Hepatocyte (in vitro differentiated cells): Measurements from ENCODE around the gene PLEKHA7. TPM values are rescaled to one million over a fixed set of nuclear protein-coding genes. Genes with fewer than 3 reads are reported as not detected.

Experiments
- DNase-seq: peaks from one replicate; pipeline ENCODE4 v3.0.0-alpha.2; 2016; ENCODE audit warnings: low spot score
- H2AFZ ChIP-seq: fragments of 200-600 bp; sonication (generic); 2 replicates; pipeline ENCODE4 v1.6.0; 2016; ENCODE audit warnings: antibody characterized with exemption, mild to moderate bottlenecking
- H3K27ac ChIP-seq: fragments of 200-600 bp; sonication (generic); 2 replicates; pipeline ENCODE4 v1.5.1; 2016; ENCODE audit warnings: mild to moderate bottlenecking
- H3K27me3 ChIP-seq: fragments of 200-600 bp; sonication (generic); 2 replicates; pipeline ENCODE4 v1.6.1; 2016
- H3K36me3 ChIP-seq: fragments of 200-600 bp; sonication (generic); replicated peaks from 2 replicates; pipeline ENCODE4 v1.5.1; 2016; ENCODE audit warnings: low read depth; ENCODE audit not compliant: insufficient read depth
- H3K4me1 ChIP-seq: fragments of 200-600 bp; sonication (generic); 2 replicates; pipeline ENCODE4 v1.5.1; 2016; ENCODE audit warnings: mild to moderate bottlenecking, moderate library complexity; ENCODE audit not compliant: insufficient read depth
- H3K4me2 ChIP-seq: fragments of 200-600 bp; sonication (generic); 2 replicates; pipeline ENCODE4 v1.6.0; 2016
- H3K4me3 ChIP-seq: fragments of 200-600 bp; sonication (generic); 2 replicates; pipeline ENCODE4 v1.5.1; 2016; ENCODE audit warnings: mild to moderate bottlenecking
- H3K79me2 ChIP-seq: fragments of 200-600 bp; sonication (generic); 2 replicates; pipeline ENCODE4 v1.6.0; 2017; ENCODE audit warnings: mild to moderate bottlenecking
- H3K9me2 ChIP-seq: fragments of 200-600 bp; sonication (generic); replicated peaks from 2 replicates; pipeline ENCODE4 v1.6.0; 2017; ENCODE audit warnings: mild to moderate bottlenecking; ENCODE audit not compliant: insufficient read depth
- H3K9me3 ChIP-seq: fragments of 200-600 bp; sonication (generic); 2 replicates; pipeline ENCODE4 v1.5.1; 2016; ENCODE audit warnings: low read depth, mild to moderate bottlenecking
- H4K20me1 ChIP-seq: fragments of 200-600 bp; sonication (generic); 2 replicates; pipeline ENCODE4 v1.6.0; 2016; ENCODE audit warnings: mild to moderate bottlenecking; ENCODE audit not compliant: insufficient read depth, poor library complexity, severe bottlenecking
- CTCF ChIP-seq: fragments of 200-600 bp; sonication (generic); IDR thresholded peaks from 2 replicates; pipeline ENCODE4 v1.5.1; 2016; ENCODE audit warnings: antibody characterized with exemption, mild to moderate bottlenecking; ENCODE audit not compliant: poor library complexity
- EZH2 ChIP-seq: fragments of 200-600 bp; sonication (generic); IDR thresholded peaks from 2 replicates; pipeline ENCODE4 v1.6.1; 2016; ENCODE audit warnings: antibody characterized with exemption, mild to moderate bottlenecking, borderline replicate concordance
- EZH2phosphoT487 ChIP-seq: fragments of 200-600 bp; sonication (generic); IDR thresholded peaks from one replicate; pipeline ENCODE4 v1.6.1; 2018; ENCODE audit warnings: antibody characterized with exemption, mild to moderate bottlenecking, low read depth, moderate library complexity; ENCODE audit not compliant: unreplicated experiment, severe bottlenecking
- WGBS: methylation state at CpG from one replicate; pipeline ENCODE4 v1.1.6; 2016; ENCODE audit warnings: low lambda C conversion rate; ENCODE audit errors: missing lambda C conversion rate; 5-methylcytosine and 5-hydroxymethylcytosine counted together
- polyA plus RNA-seq: library from polyadenylated mRNA; unstranded; fragments of >200 nt; fragmentation: Nextera tagmentation; extraction: Ambion mirVana; gene quantifications from 2 replicates; pipeline ENCODE4 v1.2.1, GENCODE V29; 2016
- total RNA-seq: library from RNA; depleted of rRNA; stranded (reverse); fragments of >200 nt; gene quantifications from 2 replicates; pipeline ENCODE4 v1.2.3, GENCODE V29; 2014

The PLEKHA7 gene
- total and polyA plus RNA-seq, 2 experiments from 2014 or later: 16.7 to 35.6 TPM

DNA sequence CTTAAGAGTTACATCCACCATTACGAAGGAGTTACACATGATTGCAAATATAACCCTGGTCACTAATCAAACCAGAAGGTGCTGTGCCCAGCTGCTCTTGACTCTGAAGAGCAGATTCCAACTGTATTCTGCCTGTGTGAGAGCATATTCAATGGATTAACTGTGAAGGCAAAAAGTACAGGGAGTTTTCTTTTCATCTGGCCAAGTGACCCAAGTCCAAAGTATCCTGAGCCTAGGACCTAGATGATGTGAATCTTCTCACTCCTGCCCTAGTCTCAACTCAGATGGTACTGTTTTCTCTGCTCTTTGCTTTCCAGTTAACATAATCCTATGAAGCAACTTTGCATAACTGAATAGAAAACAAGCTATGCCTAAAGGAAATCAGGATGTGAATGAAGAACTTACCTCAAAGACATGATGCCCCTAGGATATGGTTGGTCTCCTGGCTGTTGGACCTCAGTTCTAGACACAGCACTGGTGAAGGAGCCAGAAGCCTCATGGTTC, 169.9 kb downstream of the PLEKHA7 start:
- no peaks in the 10 kb centered on the region for H3K9me3 ChIP-seq
- DNase-seq: no peak
- TF ChIP-seq CTCF (no peak), EZH2 (no peak), EZH2phosphoT487 (no peak)
- H3K4me2 ChIP-seq: no peak overlapping the region
- no peaks in the 10 kb centered on the region for H3K27me3 ChIP-seq
- WGBS: 100% methylated on average over 1 of the region's 1 CpG
- no peaks in the 10 kb centered on the region for H4K20me1 ChIP-seq
- H3K27ac ChIP-seq: no peak overlapping the region
- H3K9me2 ChIP-seq: no peaks in the 10 kb centered on the region
- H3K4me3 ChIP-seq: no peak overlapping the region
- no peaks in the 10 kb centered on the region for H3K79me2 ChIP-seq
- no peaks in the 10 kb centered on the region for H3K36me3 ChIP-seq
- no peaks in the 10 kb centered on the region for H3K4me1 ChIP-seq
- H2AFZ ChIP-seq: no peak overlapping the region

DNA sequence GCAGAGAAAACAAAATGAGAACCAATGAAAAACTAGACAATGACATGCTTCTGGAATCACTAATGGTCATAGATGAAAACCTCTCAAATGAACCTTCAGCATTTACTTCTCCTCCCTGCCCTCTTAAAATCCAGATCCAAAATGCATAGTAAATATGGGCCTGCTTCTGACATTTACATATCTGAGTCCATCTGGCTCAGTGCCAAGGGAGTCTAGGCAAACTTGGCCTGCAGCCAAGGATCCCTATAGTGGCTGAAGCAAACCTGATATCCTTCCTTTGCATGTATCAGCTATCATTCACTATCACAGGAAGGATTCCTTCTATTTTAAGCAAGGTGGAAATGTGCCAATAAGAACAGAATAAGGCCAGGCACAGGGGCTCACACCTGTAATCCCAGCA, 170.9 kb downstream of the PLEKHA7 start:
- Histone ChIP-seq H3K4me2 (no peak overlapping the region), H4K20me1 (no peaks in the 10 kb centered on the region), H3K4me1 (no peaks in the 10 kb centered on the region), H3K36me3 (no peaks in the 10 kb centered on the region), H3K27ac (no peak overlapping the region), H2AFZ (no peak overlapping the region), H3K9me3 (no peaks in the 10 kb centered on the region), H3K9me2 (no peaks in the 10 kb centered on the region), H3K4me3 (no peak overlapping the region), H3K27me3 (no peaks in the 10 kb centered on the region), H3K79me2 (no peaks in the 10 kb centered on the region)
- DNase-seq: peak; percentile 54
- TF ChIP-seq EZH2 (no peak), CTCF (no peak), EZH2phosphoT487 (no peak)

DNA sequence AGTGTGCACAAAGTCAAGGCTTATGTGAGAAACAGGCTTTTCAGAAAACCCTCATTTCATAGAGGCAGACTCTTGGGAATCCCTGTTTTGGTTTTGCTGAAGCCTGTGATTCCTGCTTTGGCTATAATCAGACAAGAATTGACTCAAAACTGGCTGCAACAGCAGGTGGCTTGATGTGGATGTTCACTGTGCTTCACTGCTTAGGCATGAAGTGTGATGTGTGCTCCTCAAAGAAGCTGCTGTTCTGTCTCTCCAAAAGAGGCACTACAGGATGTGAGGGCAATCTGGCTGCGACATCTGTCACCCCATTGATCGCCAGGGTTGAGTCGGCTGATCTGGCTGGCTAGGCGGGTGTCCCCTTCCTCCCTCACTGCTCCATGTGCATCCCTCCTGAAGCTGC, 172.2 kb downstream of the PLEKHA7 start:
- TF ChIP-seq CTCF (no peak), EZH2 (no peak), EZH2phosphoT487 (no peak)
- Histone ChIP-seq H3K27me3 (no peaks in the 10 kb centered on the region), H3K79me2 (no peaks in the 10 kb centered on the region), H3K4me3 (no peak overlapping the region), H2AFZ (no peak overlapping the region), H3K36me3 (no peaks in the 10 kb centered on the region), H3K4me2 (no peak overlapping the region), H3K9me2 (no peaks in the 10 kb centered on the region), H3K9me3 (no peaks in the 10 kb centered on the region), H4K20me1 (no peaks in the 10 kb centered on the region), H3K4me1 (no peaks in the 10 kb centered on the region), H3K27ac (no peak overlapping the region)
- no peak for DNase-seq
- WGBS: 96% methylated on average over 4 of the region's 4 CpGs

DNA sequence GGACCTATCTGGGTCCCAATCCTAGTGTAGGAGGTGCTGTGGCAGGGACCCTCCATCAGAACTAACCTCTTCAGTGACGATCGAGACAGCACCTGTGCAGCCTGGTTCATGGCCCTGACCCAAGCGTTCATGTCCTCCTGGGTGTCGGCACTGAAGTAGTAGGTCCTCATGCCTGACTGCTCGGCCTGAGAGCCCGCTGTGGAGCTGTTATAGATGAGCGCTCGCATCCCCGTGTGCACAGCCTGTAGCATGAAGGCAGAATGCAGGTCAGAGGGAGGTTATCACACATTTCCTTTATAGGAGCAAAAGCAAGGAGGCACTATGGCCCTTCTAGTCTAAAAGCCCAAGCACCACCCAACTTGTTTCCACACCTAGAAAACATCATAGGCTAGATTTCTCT, 172.7 kb downstream of the PLEKHA7 start:
- Histone ChIP-seq H4K20me1 (no peaks in the 10 kb centered on the region), H3K4me3 (no peak overlapping the region), H3K9me3 (no peaks in the 10 kb centered on the region), H3K9me2 (no peaks in the 10 kb centered on the region), H3K79me2 (no peaks in the 10 kb centered on the region), H3K36me3 (no peaks in the 10 kb centered on the region), H3K27me3 (no peaks in the 10 kb centered on the region), H3K27ac (no peak overlapping the region), H3K4me2 (no peak overlapping the region), H3K4me1 (no peaks in the 10 kb centered on the region), H2AFZ (no peak overlapping the region)
- WGBS: 98% methylated on average over 9 of the region's 9 CpGs
- TF ChIP-seq CTCF (no peak), EZH2phosphoT487 (no peak), EZH2 (no peak)
- DNase-seq: no peak
